K562 (cell line): ENCODE data around the gene PDE4D. TPM values are rescaled to one million over a fixed set of nuclear protein-coding genes. Genes with fewer than 3 reads are reported as not detected.

Source experiments
- ATAC-seq: fragments of 200-7000 bp; cut with Tn5 transposase; 3 replicates; pipeline ENCODE4 v1.9.1; 2020; ENCODE audit warnings: moderate library complexity
- BruUV-seq: library from RNA; stranded (reverse); fragments of 400-500 nt; replicated peaks from 2 replicates; lab custom pipeline; 2021; lab: Mats Ljungman, UMichigan
- CTCF ChIA-PET: fragments of 300-600 bp; formaldehyde crosslinking; extraction: SDS; loops from one replicate; lab custom pipeline; 2021; ENCODE audit warnings: low intra/inter-chr PET ratio; lab: Yijun Ruan, JAX
- POLR2A ChIA-PET: fragments of 300-600, 350-650 bp; sonication (Branson Sonifier 250); formaldehyde crosslinking; extraction: SDS; loops from one replicate; lab custom pipeline; 2021; ENCODE audit warnings: antibody characterized with exemption, inconsistent platforms; lab: Yijun Ruan, JAX
- DNase-seq, 4 experiments: peaks; one replicate each; pipeline versions ENCODE4 v3.0.0 to v3.0.0-alpha.2; 2011 to 2018; ENCODE audit warnings: low spot score in 3 of 4, mixed read lengths in 3 of 4; ENCODE audit errors: extremely low read depth in 1 of 4
- FAIRE-seq: peaks from 2 replicates; lab custom pipeline; 2011; peaks lifted over from hg19 to GRCh38; lab: Jason Lieb, UNC
- H2AFZ ChIP-seq: 2 replicates; pipeline ENCODE4 v1.6.0; 2011; ENCODE audit warnings: low read depth, low read length, control low read depth, inconsistent platforms
- H3K27ac ChIP-seq: fragments of 200-600 bp; 3 replicates; pipeline ENCODE4 v1.8.0; 2011; ENCODE audit warnings: low read depth, mild to moderate bottlenecking, control low read depth, inconsistent platforms, low read length, moderate library complexity, mixed read lengths; ENCODE audit errors: extremely low read depth
- H3K27me3 ChIP-seq, 2 experiments: fragments of 300-600 bp in 1 of 2; 2 replicates in 1 of 2; 3 replicates in 1 of 2; pipeline versions ENCODE4 v1.6.0 to v1.8.0; 2011; ENCODE audit warnings: inconsistent platforms in 2 of 2, low read length in 2 of 2, mild to moderate bottlenecking in 1 of 2, mixed read lengths in 1 of 2, moderate library complexity in 1 of 2; ENCODE audit not compliant: control insufficient read depth in 2 of 2, insufficient read depth in 2 of 2
- H3K36me3 ChIP-seq: fragments of 300-600 bp; 3 replicates; pipeline ENCODE4 v1.8.0; 2011; ENCODE audit warnings: mild to moderate bottlenecking, low read length, inconsistent platforms; ENCODE audit not compliant: control insufficient read depth, insufficient read depth
- H3K4me1 ChIP-seq, 2 experiments: fragments of 200-600 bp in 1 of 2; replicated peaks in 1 of 2; 2 replicates in 1 of 2; 3 replicates in 1 of 2; pipeline versions ENCODE4 v1.5.1 to v1.8.0; 2011; ENCODE audit warnings: inconsistent platforms in 2 of 2, low read length in 2 of 2, mild to moderate bottlenecking in 1 of 2, mixed read lengths in 1 of 2, moderate library complexity in 1 of 2; ENCODE audit not compliant: control insufficient read depth in 2 of 2, insufficient read depth in 2 of 2
- H3K4me2 ChIP-seq: 2 replicates; pipeline ENCODE4 v1.6.1; 2011; ENCODE audit warnings: low read length, control low read depth, inconsistent platforms, mixed read lengths; ENCODE audit not compliant: insufficient read depth
- H3K4me3 ChIP-seq: fragments of 200-600 bp; sonication (generic), shearing (Covaris generic); 2 replicates; pipeline ENCODE4 v1.5.1; 2016; ENCODE audit warnings: control low read depth, inconsistent platforms
- H3K79me2 ChIP-seq: fragments of 200-600 bp; 3 replicates; pipeline ENCODE4 v1.8.0; 2011; ENCODE audit warnings: low read length, inconsistent platforms; ENCODE audit not compliant: control insufficient read depth, insufficient read depth
- H3K9ac ChIP-seq, 2 experiments: 2 replicates each; pipeline versions ENCODE4 v1.6.0 to v1.6.1; 2011; ENCODE audit warnings: low read depth in 2 of 2, low read length in 2 of 2, control low read depth in 1 of 2, inconsistent platforms in 1 of 2, mild to moderate bottlenecking in 1 of 2, mixed read lengths in 1 of 2; ENCODE audit not compliant: insufficient read depth in 1 of 2
- H3K9me1 ChIP-seq: one replicate; pipeline ENCODE4 v1.6.0; 2011; ENCODE audit warnings: inconsistent platforms, mild to moderate bottlenecking, low read length, moderate library complexity; ENCODE audit not compliant: control insufficient read depth, insufficient read depth
- H3K9me3 ChIP-seq: replicated peaks from 2 replicates; pipeline ENCODE4 v1.5.1; 2011; ENCODE audit warnings: low read depth, low read length, inconsistent platforms; ENCODE audit not compliant: control insufficient read depth, insufficient read depth
- H4K20me1 ChIP-seq: replicated peaks from 2 replicates; pipeline ENCODE4 v1.6.1; 2011; ENCODE audit warnings: low read length, inconsistent platforms, mixed read lengths; ENCODE audit not compliant: control insufficient read depth, insufficient read depth
- ARID2 ChIP-seq: fragments of 450-650 bp; IDR thresholded peaks from 2 replicates; pipeline ENCODE4 v1.6.1; 2017; ENCODE audit warnings: antibody characterized with exemption, mild to moderate bottlenecking
- CGGBP1 ChIP-seq: fragments of 250-450 bp; sonication (Bioruptor Pico); IDR thresholded peaks from 2 replicates; pipeline ENCODE4 v1.9.0; 2021; ENCODE audit warnings: mild to moderate bottlenecking
- DACH1 ChIP-seq: fragments of 450-650 bp; IDR thresholded peaks from 2 replicates; pipeline ENCODE4 v1.6.1; 2018; ENCODE audit not compliant: partially characterized antibody
- IRF9 ChIP-seq: fragments of 450-650 bp; IDR thresholded peaks from 2 replicates; pipeline ENCODE4 v1.6.1; 2016; ENCODE audit warnings: missing biosample characterization, missing genetic modification characterization
- L3MBTL2 ChIP-seq: fragments of 450-650 bp; IDR thresholded peaks from 2 replicates; pipeline ENCODE4 v1.6.1; 2016; ENCODE audit warnings: mild to moderate bottlenecking, moderate library complexity
- MLX ChIP-seq, 2 experiments: fragments of 450-650 bp in 1 of 2; sonication (generic) in 1 of 2; formaldehyde crosslinking; conservative IDR thresholded peaks; 2 replicates each; pipeline versions ENCODE4 v1.4.0 to v1.8.1; 2020 to 2022; ENCODE audit warnings: mild to moderate bottlenecking in 1 of 2, missing genetic modification reagents in 1 of 2
- NCOA6 ChIP-seq: fragments of 450-650 bp; IDR thresholded peaks from 2 replicates; pipeline ENCODE4 v1.6.1; 2017; ENCODE audit warnings: mild to moderate bottlenecking
- PATZ1 ChIP-seq: fragments of 250-450 bp; sonication (Bioruptor Pico); IDR thresholded peaks from 2 replicates; pipeline ENCODE4 v1.5.0; 2020; ENCODE audit warnings: mild to moderate bottlenecking, borderline replicate concordance
- RBM25 ChIP-seq: fragments of 200-400 bp; formaldehyde crosslinking; IDR thresholded peaks from 2 replicates; pipeline ENCODE4 v1.6.1; 2018; ENCODE audit warnings: low read length, low read depth, moderate library complexity; ENCODE audit not compliant: severe bottlenecking
- STAT6 ChIP-seq: sonication (generic); formaldehyde crosslinking; IDR thresholded peaks from 2 replicates; pipeline ENCODE4 v1.8.1; 2023; ENCODE audit warnings: mild to moderate bottlenecking, missing genetic modification reagents
- ZBTB33 ChIP-seq: sonication (generic); formaldehyde crosslinking; IDR thresholded peaks from 2 replicates; pipeline ENCODE4 v1.8.1; 2023; ENCODE audit warnings: mild to moderate bottlenecking, missing genetic modification reagents
- ZNF830 ChIP-seq: fragments of 250-450 bp; sonication (Bioruptor Pico); IDR thresholded peaks from 2 replicates; pipeline ENCODE4 v1.5.0; 2021; ENCODE audit warnings: mild to moderate bottlenecking
- WGBS: fragments of 100-300 bp; shearing (Covaris generic); methylation state at CpG from one replicate; pipeline ENCODE4 v1.1.6; 2016; ENCODE audit warnings: low coverage, mixed read lengths; ENCODE audit not compliant: insufficient coverage; ENCODE audit errors: missing lambda C conversion rate; 5-methylcytosine and 5-hydroxymethylcytosine counted together
- in situ Hi-C: fragments of 300-500 bp; cut with MboI; formaldehyde crosslinking; loops from 4 replicates; pipeline ENCODE4 v1.15.0; 2018; ENCODE audit warnings: inconsistent platforms, mixed read lengths
- intact Hi-C: fragments of 100-400 bp; cut with micrococcal nuclease; formaldehyde crosslinking; loops from 2 replicates; pipeline ENCODE4 v1.14.2; 2022
- polyA plus RNA-seq, 8 experiments: library from polyadenylated mRNA; depleted of rRNA in 4 of 8; stranded (reverse) in 5 of 8; unstranded in 3 of 8; fragments of >200 nt; fragmentation: Nextera tagmentation in 2 of 8; fragmentation: Illumina TruSeq in 1 of 8; extraction: Ambion mirVana in 2 of 8; extraction: Trizol in 1 of 8; gene quantifications; 2 replicates each; pipeline versions ENCODE4 v1.2.1 to v1.2.3, GENCODE V29; 2011 to 2014; ENCODE audit warnings: inconsistent platforms in 1 of 8, missing spikeins in 1 of 8
- total RNA-seq, 7 experiments: library from RNA; depleted of rRNA in 6 of 7; stranded (reverse); fragments of >200 nt in 6 of 7; fragmentation: Illumina TruSeq in 2 of 7; extraction: Trizol in 2 of 7; gene quantifications; 2 replicates each; pipeline versions ENCODE4 v1.2.1 to v1.2.3, GENCODE V29; 2011 to 2021; ENCODE audit warnings: low replicate concordance in 1 of 7

Gene PDE4D
- total and polyA plus RNA-seq, 9 of the 15 experiments (the other 6 are each of a cell fraction or from before 2014, with no cell fraction given), result 0.04 to 0.46 (median 0.13) TPM

GRCh38 chr5:59182760-59183159 is 710.8 kb downstream of the PDE4D start (continued):
- TF ChIP-seq IRF9 (tag) (no peak), ARID2 (no peak), ZBTB33 (CRISPR knock-in tag) (no peak), L3MBTL2 (no peak), DACH1 (no peak)

GRCh38 chr5:59180515-59180914 is 713.0 kb downstream of the PDE4D start:
- BruUV-seq, result no TSS peak
- no peak for FAIRE-seq
- TF ChIP-seq MLX (CRISPR knock-in tag; conservative IDR thresholded peaks at IDR 0.05) (no peak), CGGBP1 (CRISPR knock-in tag) (no peak), RBM25 (no peak), PATZ1 (CRISPR knock-in tag) (no peak), NCOA6 (no peak), STAT6 (CRISPR knock-in tag) (no peak), ZNF830 (CRISPR knock-in tag) (no peak)

More at GRCh38 chr5:59180515-59180914, 713.0 kb downstream of the PDE4D start:
- intact Hi-C loops, result no loop called here
- H3K27me3 ChIP-seq, result no peaks in the 10 kb centered on the region
- no peaks in the 10 kb centered on the region for H3K36me3 ChIP-seq
- H3K9ac ChIP-seq, result no peak overlapping the region
- in situ Hi-C loops, result loop anchor here (10.0 kb wide), 2 partner anchors 494 to 624 kb away; no protein-coding TSS in a partner anchor
- H3K4me2 ChIP-seq, result no peak overlapping the region
- no peak overlapping the region for H3K27ac ChIP-seq
- ChIA-PET POLR2A (no interaction called here), CTCF (no interaction called here)
- no peaks in the 10 kb centered on the region for H3K79me2 ChIP-seq
- H4K20me1 ChIP-seq, result no peaks in the 10 kb centered on the region
- H2AFZ ChIP-seq, result no peak overlapping the region
- no peaks in the 10 kb centered on the region for H3K9me1 ChIP-seq
- no peak overlapping the region for H3K4me3 ChIP-seq
- WGBS, result 0% methylated on average over 2 of the region's 2 CpGs
- no peak for ATAC-seq
- DNase-seq, result no peak
- no peaks in the 10 kb centered on the region for H3K4me1 ChIP-seq
- H3K9me3 ChIP-seq, result no peaks in the 10 kb centered on the region
